ENCODE data around the gene DRG2. TPM values are rescaled to one million over a fixed set of nuclear protein-coding genes. Genes with fewer than 3 reads are reported as not detected.

The DRG2 gene
- total and polyA plus RNA-seq, 2 of the 8 experiments (the other 6 are each of a cell fraction or from before 2014, with no cell fraction given), result 44.6 to 47.8 TPM

DNA sequence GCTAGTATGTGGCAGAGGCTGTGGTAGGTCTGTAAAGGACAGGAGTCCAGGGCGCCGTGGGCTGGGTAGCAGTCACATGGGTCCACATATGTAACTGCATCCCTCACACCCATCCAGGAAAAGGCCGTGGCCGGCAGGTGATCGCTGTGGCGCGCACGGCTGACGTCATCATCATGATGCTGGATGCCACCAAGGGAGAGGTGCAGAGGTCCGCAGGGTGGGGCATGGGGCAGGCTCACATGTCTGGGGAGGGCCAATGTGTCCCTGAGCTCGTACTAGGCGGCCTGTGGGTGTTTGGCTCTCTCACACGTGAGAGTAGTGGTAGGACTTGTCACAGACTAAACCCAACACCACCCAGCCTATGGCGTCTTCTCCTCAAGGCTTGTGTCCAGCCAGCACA, 11.8 kb downstream of the DRG2 start (continued):
- TF ChIP-seq TAF1 (IDR thresholded peaks at IDR 0.05; ENCODE audit: low read depth, low read length), result no peak
- TF ChIP-seq EGR1 (IDR thresholded peaks at IDR 0.05; ENCODE audit: borderline replicate concordance, low read depth, low read length), result no peak
- no peak for TF ChIP-seq RFX5 (IDR thresholded peaks at IDR 0.05; ENCODE audit: borderline replicate concordance, low read depth, low read length)
